Measurements from ENCODE around the gene LRR1. TPM values are rescaled to one million over a fixed set of nuclear protein-coding genes. Genes with fewer than 3 reads are reported as not detected.
A peak's percentile ranks its signal among the peaks of the same experiment; 100 is the strongest.
"Not testable (repeated sequence)": the region's sequence is repeated elsewhere in the genome, so short reads cannot be mapped to it uniquely, and the experiment has no call there.

The LRR1 gene
- total RNA-seq, 1 donor from 2014 or later = 4.7 TPM

DNA sequence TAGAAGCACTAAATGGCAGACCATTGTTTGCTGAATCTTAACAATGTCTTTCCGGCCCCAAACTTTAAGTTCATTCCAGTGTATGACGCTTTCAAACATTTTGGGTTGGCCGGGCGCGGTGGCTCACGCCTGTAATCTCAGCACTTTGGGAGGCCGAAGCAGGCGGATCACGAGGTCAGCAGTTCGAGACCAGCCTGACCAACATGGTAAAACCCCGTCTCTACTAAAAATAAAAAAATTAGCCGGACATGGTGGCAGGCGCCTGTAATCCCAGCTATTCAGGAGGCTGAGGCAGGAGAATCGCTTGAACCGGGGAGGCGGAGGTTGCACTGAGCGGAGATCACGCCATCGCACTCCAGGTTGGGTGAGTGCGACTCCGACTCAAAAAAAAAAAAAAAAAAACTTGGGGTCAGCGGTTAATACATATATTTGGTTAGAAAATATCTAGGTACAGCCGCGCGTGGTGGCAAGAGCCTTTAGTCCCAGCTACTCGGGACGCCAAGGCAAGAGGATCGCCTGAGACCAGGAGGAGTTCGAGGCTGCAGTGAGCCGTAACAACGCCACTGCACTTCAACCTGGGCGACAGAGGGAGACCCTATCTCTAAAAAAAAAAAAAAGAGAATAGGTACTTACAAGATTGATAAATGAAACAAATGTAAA is 13.6 kb upstream of the LRR1 start:
- intact Hi-C loops (cut with DNase I); DNase-seq (ENCODE audit: low spot score): not testable (repeated sequence)

DNA sequence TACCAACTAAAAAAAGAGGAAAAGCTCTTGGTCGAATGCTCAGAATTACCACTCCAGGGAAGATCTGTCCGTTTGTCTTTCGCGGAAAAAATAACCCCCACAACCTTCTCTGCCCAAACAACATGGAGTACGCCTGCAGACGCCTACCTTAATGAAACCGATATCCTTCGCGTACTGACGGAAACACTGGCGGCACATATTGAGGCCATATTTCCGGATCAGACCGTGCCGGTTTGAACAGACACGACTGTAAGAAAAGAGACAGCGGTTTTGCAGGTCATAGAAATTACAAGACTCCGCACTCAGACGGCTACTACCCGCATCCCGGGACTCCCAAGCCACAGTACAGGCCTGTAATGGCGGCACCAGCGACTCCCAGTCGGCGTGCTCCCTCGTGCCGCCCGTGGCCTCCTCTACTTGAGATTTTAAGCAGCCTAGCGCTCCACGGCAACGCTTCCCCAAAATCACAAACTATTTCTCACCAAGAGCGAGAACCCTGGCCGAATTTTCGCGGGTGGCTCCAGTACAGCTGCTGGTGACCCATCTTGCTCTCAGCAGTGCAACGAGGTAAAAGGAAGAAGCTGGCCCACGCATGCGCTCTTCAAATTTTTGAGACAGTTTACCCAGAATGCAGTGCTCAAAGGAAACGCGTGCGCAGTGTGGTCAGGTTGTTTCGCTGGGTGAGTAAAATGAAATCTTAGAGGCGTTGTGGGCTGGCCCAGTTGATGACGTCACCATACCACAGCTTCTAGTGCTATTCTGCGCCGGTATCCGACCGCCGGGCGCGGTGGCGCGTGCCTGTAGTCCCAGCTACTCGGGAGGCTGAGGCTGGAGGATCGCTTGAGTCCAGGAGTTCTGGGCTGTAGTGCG is 12.7 kb upstream of the LRR1 start, which contains the start of gene RPS29:
TSS of gene RPS29 (minus strand) at position 578 of the 870 bp plus-strand sequence. CDS start at position 544, 34 bp downstream.
- intact Hi-C loops (cut with DNase I) = no loop called here

DNA sequence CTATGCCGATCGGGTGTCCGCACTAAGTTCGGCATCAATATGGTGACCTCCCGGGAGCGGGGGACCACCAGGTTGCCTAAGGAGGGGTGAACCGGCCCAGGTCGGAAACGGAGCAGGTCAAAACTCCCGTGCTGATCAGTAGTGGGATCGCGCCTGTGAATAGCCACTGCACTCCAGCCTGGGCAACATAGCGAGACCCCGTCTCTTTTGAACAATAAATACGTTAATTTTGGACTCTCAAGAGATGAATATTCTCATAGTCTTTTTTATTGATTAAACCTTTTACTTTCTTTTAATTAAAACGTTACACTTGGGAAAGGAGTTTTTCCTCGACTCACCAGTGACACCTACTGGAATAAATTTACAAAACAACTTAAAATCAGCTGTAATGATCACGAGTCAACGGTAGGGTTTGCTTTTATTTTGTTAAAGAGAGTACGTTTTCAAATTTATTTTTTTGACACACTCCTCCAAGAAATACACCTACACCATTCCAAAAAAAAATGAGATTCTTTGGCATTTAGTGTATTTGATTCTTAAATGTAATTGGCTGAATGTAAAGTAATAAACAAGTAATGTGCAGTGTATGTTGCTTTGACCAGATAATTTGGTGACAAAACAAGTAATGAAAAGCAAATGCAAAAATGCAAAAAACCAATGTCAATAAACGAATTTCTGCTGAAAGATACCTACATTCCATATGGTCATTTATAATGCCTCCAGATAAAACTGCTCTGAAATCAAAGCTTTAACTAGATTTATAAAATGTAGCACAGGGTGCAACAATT is 11.9 kb upstream of the LRR1 start:
- intact Hi-C loops (cut with DNase I) = no loop called here
- no peak for DNase-seq (ENCODE audit: low spot score)

More for the DNA sequence above, 12.7 kb upstream of the LRR1 start, which contains the start of gene RPS29:
- peak; percentile 98 for DNase-seq (ENCODE audit: low spot score)

DNA sequence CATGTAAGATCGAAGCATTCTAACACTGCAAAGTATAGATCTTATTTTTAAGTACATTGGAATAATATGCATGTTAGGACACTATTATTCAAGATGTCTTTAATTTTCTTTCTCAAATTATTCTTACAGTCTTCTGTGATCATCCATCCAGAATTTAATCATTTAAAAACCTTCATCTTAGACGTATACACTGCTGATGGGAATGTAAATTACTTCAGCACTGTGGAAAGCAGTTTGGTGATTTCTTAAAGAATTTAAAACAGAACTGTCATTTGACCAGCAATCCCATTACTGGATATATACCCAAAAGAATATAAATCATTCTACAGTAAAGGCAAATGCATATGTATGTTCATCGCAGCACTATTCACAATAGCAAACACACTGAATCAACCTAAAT is 9.4 kb upstream of the LRR1 start:
- no peak for DNase-seq (ENCODE audit: low spot score)
- intact Hi-C loops (cut with DNase I) = no loop called here

DNA sequence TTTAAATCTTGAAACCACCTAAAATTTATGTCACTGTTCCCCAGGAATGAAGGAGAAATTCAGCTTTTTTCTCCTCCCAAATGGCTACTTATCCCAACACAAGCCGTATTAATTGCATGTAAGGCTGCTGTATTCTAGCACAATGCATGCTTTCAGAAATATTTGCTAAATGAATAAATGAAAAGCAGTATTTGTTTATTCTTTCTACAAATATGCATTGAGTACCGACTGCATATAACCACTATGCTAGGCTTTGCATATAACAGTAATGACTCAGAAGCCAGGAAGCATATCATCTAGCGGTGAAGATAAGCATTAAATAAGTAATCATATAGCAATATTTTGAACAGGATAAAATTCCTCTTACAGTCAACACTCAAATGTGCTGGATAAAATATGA is 5.7 kb upstream of the LRR1 start:
- intact Hi-C loops (cut with DNase I) = no loop called here
- DNase-seq (ENCODE audit: low spot score) = no peak

DNA sequence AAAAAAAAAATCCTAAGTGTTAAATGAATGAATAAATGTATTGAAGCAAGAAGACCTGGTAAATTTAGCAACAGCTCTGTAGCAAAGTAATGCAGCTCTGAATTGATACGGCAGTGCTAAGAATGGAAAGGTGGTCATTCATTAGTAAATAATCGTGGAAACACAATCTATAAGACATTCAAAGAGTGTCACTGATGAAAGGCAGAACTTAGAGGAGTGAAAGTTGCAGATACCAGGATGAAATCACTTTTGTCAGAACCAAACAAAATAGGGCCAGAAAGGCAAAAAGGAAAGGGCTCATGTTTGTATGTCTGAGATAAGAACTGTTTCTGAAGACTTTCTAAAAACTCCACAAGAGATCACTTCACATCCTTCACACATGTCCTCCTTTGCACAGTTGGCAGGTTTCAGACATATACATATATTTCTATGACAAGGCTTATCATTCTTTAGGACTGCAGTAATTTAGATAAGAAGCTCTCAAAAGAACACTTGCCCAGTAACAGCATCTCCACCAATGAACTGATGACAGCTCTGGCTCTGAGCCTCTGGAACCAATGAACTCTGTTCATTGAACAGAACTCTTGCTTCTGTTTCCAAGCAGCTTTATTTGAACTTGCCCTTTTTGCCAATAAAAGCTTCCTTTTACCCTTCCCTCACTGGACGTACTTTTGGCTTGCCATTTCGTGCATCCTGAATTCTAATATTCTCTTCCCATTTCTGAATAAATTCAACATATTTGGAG is 4.2 kb upstream of the LRR1 start:
- intact Hi-C loops (cut with DNase I) = no loop called here
- DNase-seq (ENCODE audit: low spot score) = no peak

DNA sequence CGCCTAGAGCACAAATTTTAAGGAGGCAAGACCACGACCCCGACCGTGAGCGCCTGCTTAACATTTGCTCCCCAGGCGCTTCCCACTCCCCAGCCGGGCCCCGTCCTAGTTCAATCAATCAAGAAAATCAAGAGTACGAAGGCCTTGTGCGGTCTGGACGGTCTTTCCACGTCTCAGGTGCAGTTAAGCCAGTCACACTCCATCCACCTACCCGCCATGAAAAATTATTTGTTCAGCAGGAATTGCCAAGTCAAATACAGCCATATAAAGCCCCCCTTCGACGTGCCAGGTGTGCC is 603 bp upstream of the LRR1 start:
- intact Hi-C loops (cut with DNase I) = no loop called here

DNA sequence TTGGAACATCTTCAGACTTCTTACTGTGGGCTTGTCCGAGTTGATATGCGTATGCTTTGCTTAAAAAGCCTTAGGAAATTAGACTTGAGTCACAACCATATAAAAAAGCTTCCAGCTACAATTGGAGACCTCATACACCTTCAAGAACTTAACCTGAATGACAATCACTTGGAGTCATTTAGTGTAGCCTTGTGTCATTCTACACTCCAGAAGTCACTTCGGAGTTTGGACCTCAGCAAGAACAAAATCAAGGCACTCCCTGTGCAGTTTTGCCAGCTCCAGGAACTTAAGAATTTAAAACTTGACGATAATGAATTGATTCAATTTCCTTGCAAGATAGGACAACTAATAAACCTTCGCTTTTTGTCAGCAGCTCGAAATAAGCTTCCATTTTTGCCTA is 8.8 kb downstream of the LRR1 start:
- intact Hi-C loops (cut with DNase I) = no loop called here
- no peak for DNase-seq (ENCODE audit: low spot score)

More for the DNA sequence above, 603 bp upstream of the LRR1 start:
- no peak for DNase-seq (ENCODE audit: low spot score)

DNA sequence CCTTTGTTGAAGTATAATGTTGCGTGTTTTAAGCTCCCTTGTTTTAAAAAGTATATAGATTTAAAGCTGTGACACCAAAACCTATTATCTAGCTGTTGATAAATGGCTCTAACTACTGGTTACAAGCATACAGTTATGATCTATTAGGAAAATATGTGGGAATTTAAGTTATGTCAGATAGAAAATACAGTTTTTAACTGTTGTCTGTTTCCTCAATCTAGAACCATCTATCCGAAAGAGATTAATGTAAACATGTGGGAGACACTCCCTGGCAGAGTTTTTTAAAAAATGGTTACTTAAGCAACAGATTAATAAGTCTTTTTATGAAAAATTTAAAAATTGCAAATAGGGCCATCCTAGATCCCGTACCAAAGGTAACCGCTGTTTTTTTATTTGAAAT is 13.5 kb downstream of the LRR1 start:
- intact Hi-C loops (cut with DNase I) = no loop called here
- DNase-seq (ENCODE audit: low spot score) = no peak

DNA sequence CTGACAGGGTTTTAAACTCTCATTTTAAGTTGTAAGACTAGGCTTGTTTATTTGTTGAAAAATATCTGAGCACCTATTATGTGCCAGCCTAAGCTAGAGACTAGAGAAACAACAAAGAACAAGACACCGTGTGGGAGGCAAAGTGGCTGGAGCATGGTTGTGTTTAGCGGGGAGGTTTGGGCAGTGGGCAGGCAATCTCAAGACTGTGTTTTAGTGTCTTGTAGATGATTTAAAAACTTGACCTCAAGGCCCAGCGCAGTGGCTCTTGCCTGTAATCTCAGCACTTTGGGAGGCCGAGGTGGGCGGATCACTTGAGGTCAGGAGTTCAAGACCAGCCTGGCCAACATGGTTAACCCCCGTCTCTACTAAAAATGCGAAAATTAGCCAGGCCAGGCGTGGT is 13.9 kb downstream of the LRR1 start:
- DNase-seq (ENCODE audit: low spot score) = no peak
- intact Hi-C loops (cut with DNase I) = no loop called here

DNA sequence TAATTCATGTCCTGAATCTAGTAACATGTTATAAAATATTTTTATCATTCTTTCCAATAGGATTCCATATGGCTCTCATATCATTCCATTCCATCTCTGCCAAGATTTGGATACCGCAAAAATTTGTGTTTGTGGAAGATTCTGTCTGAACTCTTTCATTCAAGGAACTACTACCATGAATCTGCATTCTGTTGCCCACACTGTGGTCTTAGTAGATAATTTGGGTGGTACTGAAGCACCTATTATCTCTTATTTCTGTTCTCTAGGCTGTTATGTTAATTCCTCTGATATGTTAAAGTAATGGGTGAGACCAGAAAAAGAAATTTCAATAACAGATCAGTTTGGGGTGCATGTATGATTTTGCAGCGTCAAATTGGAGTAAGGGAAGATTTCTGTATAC is 15.5 kb downstream of the LRR1 start:
- DNase-seq (ENCODE audit: low spot score) = no peak
- intact Hi-C loops (cut with DNase I) = no loop called here

DNA sequence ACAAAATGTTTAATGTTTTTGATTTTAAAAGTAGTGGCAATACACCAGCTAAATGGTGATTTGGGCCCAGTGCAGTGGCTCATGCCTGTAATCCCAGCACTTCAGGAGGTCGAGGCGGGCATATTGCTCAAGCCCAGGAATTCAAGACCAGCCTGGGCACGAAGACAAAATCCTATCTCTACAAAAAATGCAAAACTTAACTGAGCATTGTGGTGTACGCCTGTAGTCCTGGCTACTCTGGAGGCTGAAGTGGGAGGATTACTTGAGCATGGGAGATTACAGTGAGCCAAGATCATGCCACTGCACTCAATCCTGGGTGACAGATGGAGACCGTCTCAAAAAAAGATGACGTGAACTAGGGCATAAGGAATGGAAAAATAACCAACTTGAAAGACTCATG is 17.0 kb downstream of the LRR1 start:
- no peak for DNase-seq (ENCODE audit: low spot score)
- intact Hi-C loops (cut with DNase I) = no loop called here

DNA sequence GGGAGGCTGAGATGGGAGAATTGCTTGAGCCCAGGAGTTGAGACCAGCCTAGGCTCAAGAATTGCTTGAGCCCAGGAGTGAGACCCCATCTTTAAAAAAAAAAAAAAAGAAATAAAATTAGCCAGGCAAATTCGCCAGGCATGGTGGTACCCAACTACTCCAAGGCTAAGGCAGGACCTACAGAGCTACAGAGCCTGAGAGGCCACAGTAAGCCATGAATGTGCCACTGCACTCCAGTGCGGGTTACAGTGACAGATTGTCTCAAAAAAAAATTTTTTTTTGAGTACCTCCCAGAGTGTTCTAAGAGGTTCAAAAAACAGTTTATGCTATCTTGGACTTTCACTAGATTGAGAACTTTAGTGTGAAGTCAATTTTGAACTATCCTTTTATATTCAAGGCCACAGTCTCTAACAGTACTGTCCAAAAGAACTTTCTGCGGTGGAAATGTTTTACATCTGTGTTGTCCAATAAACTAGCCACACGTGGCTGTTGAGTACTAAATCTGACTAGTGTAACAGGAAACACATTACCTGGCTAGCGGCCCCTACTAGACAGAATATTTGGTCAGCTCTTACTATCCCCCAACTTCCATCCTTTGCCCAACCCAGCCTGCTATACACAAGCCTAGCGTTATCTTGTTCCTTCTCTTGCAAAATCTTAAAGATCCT is 19.2 kb downstream of the LRR1 start:
- no peak for DNase-seq (ENCODE audit: low spot score)

DNA sequence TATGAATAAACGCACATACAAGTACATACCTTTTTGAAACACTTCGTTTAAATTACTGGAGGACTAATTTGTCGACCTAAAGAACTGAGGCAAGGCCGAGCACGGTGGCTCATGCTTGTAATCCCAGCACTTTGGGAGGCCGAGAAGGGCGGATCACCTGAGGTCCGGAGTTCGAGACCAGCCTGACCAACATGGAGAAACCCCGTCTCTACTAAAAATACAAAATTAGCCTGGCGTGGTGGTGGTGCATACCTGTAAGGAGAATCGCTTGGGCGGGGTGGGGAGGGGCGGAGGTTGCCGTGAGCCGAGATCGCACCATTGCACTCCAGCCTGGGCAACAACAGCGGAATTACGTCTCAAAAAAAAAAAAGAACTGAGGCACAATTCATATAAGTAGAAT is 20.5 kb downstream of the LRR1 start:
- DNase-seq (ENCODE audit: low spot score); intact Hi-C loops (cut with DNase I): not testable (repeated sequence)

More for the DNA sequence above, 19.2 kb downstream of the LRR1 start:
- intact Hi-C loops (cut with DNase I) = no loop called here

DNA sequence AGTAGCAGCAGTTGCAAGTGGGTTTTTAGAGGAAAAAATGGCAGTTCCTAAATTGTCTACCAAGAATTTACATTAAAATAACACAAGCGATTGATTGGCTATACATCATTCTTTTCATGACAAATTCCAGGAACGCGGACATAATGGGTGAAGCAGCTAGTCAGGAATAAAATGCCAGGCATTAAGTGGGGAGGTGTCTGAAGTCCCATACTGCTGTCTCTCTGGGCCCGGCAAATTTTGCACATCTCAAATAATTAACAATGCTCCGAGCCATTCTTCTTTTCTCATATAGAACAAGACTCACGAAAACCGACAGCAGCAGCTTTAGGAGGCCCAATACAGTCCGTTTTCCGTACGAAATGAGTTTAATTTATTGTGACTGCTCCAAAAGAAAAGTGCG is 21.0 kb downstream of the LRR1 start:
- DNase-seq (ENCODE audit: low spot score) = no peak
- intact Hi-C loops (cut with DNase I) = loop anchor here (2.0 kb wide), 1 partner anchor 15 kb away; the partner anchor contains the start of gene DNAAF2

DNA sequence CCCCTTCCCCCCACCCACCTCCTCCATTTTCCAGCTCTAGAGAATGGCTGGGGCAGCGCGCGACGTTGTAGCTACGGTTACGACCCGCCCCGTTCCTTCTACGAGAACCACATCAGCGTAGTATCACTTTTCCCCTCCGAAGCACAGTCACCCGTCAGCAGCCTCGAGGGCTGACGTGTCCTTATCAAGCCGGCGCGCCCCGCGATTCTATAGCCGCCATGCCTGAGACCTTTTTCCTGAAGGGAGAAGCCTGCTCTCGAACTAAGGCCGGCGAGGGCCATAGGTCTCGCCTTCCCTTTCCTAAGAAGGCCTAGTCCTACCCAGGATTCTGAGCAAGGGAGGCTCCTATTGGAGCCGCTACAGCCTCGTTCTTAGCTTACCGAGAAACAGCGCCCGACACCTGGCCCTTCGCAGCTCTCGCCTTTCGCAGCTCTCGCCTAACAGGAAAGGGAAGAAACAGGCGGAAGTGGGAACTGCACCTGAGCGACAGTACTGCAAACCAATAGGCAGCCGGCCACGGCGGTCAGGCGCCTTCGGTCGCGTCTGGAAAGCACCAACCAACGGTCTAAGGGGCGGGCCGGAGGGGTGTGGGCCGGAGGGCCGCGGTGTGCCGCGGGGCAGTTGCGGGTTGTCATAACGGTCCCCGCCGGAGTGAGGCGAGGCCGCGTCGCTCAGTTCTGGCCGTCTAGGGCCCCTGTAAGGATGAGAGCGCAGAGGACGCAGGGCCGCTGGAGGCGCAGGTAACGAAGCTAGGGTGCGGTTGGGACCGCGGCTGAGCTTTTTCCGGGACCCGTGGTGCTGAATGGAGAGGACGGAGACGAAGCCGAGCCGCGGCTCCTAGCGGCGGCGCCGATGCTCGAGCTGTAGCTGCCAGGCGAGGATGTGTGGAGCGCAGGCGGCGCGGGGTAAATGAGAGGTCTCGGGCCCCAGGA is 21.7 kb downstream of the LRR1 start, which contains the start of the genes MGAT2 and RPL36AL:
TSS of gene MGAT2 (plus strand) at position 618 of the 932 bp plus-strand sequence. CDS start 470 bp downstream, outside the sequence.
TSS of gene RPL36AL (minus strand) at position 445 of the 932 bp plus-strand sequence. CDS start 1,522 bp downstream, outside the sequence.
- peak; percentile 99 for DNase-seq (ENCODE audit: low spot score)
- intact Hi-C loops (cut with DNase I) = loop anchor here (2.0 kb wide), 1 partner anchor 14 kb away; the partner anchor contains the start of gene DNAAF2

DNA sequence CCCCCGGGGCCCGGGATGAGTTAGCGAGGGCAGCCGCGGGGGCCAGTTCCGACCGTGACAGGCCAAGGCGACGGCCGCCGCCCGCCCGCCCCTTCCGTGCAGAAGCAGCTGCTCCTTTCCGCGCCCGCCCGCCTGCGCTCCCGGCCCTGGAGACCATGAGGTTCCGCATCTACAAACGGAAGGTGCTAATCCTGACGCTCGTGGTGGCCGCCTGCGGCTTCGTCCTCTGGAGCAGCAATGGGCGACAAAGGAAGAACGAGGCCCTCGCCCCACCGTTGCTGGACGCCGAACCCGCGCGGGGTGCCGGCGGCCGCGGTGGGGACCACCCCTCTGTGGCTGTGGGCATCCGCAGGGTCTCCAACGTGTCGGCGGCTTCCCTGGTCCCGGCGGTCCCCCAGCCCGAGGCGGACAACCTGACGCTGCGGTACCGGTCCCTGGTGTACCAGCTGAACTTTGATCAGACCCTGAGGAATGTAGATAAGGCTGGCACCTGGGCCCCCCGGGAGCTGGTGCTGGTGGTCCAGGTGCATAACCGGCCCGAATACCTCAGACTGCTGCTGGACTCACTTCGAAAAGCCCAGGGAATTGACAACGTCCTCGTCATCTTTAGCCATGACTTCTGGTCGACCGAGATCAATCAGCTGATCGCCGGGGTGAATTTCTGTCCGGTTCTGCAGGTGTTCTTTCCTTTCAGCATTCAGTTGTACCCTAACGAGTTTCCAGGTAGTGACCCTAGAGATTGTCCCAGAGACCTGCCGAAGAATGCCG is 22.6 kb downstream of the LRR1 start:
- DNase-seq (ENCODE audit: low spot score) = peak; percentile 91
- intact Hi-C loops (cut with DNase I) = loop anchor here (2.0 kb wide), 1 partner anchor 14 kb away; the partner anchor contains the start of gene DNAAF2
